OCI-LY7 (cell line): ENCODE results near the gene ARID5B.

Experiments
- EZH2phosphoT487 ChIP-seq: fragments of 200-600 bp; sonication (generic); IDR thresholded peaks from 2 replicates; pipeline ENCODE4 v1.6.1; 2018; ENCODE audit warnings: low read depth, borderline replicate concordance, mild to moderate bottlenecking, mixed run types, antibody characterized with exemption, low read length, moderate library complexity, mixed read lengths
- TF ChIP-seq, protein P1 (sequence below): fragments of 200-600 bp; sonication (generic); conservative IDR thresholded peaks from 2 replicates; pipeline ENCODE4 v1.5.1; 2014; ENCODE audit warnings: mild to moderate bottlenecking, antibody characterized with exemption, low read length, moderate library complexity, mixed read lengths

DNA sequence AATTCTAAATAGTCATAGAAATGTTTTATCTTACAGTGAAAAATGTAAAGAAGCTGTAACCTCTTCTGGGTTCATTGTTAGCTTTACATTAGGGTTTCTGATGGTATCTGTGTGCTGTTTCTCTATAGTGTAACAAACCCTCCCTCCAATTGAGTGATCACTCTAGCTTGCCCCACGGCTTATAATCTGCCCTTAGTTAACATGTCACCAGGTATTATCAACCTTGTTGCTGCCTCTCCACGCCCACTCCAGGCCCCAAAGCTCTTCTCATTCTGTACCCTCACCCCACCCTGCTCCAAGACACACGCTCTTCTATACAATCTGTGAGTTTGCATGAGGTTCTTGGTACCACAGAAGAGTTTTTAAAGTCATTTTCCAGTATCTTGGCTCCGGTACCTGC is 139.4 kb downstream of the ARID5B start:
- TF ChIP-seq, protein P1, sequence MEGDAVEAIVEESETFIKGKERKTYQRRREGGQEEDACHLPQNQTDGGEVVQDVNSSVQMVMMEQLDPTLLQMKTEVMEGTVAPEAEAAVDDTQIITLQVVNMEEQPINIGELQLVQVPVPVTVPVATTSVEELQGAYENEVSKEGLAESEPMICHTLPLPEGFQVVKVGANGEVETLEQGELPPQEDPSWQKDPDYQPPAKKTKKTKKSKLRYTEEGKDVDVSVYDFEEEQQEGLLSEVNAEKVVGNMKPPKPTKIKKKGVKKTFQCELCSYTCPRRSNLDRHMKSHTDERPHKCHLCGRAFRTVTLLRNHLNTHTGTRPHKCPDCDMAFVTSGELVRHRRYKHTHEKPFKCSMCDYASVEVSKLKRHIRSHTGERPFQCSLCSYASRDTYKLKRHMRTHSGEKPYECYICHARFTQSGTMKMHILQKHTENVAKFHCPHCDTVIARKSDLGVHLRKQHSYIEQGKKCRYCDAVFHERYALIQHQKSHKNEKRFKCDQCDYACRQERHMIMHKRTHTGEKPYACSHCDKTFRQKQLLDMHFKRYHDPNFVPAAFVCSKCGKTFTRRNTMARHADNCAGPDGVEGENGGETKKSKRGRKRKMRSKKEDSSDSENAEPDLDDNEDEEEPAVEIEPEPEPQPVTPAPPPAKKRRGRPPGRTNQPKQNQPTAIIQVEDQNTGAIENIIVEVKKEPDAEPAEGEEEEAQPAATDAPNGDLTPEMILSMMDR, result no peak
- TF ChIP-seq EZH2phosphoT487, result no peak
